Smooth muscle cell (in vitro differentiated cells): ENCODE results near the gene ACAN. TPM values are rescaled to one million over a fixed set of nuclear protein-coding genes. Genes with fewer than 3 reads are reported as not detected.

ENCODE experiments used
- DNase-seq: peaks from one replicate; lab custom pipeline; 2025; ENCODE audit not compliant: unreplicated experiment; lab: John Stamatoyannopoulos, UW
- H2AFZ ChIP-seq: fragments of 200-600 bp; sonication (generic); 2 replicates; pipeline ENCODE4 v1.6.0; 2016; ENCODE audit warnings: antibody characterized with exemption, low read depth, mild to moderate bottlenecking
- H3F3A ChIP-seq: fragments of 200-600 bp; sonication (generic); 2 replicates; pipeline ENCODE4 v1.6.0; 2017; ENCODE audit warnings: antibody characterized with exemption, low read depth
- H3K27ac ChIP-seq: fragments of 200-600 bp; sonication (generic); 2 replicates; pipeline ENCODE4 v1.5.1; 2016; ENCODE audit warnings: low read depth, mild to moderate bottlenecking
- H3K27me3 ChIP-seq: fragments of 200-600 bp; sonication (generic); 2 replicates; pipeline ENCODE4 v1.6.1; 2016; ENCODE audit warnings: low read depth, mild to moderate bottlenecking
- H3K36me3 ChIP-seq: fragments of 200-600 bp; sonication (generic); 2 replicates; pipeline ENCODE4 v1.5.1; 2016; ENCODE audit warnings: low read depth
- H3K4me1 ChIP-seq: fragments of 200-600 bp; sonication (generic); 2 replicates; pipeline ENCODE4 v1.5.1; 2016; ENCODE audit warnings: low read depth
- H3K4me2 ChIP-seq: fragments of 200-600 bp; sonication (generic); 2 replicates; pipeline ENCODE4 v1.6.0; 2016; ENCODE audit warnings: mild to moderate bottlenecking
- H3K4me3 ChIP-seq: fragments of 200-600 bp; sonication (generic); 2 replicates; pipeline ENCODE4 v1.5.1; 2016; ENCODE audit warnings: mild to moderate bottlenecking
- H3K79me2 ChIP-seq: fragments of 200-600 bp; sonication (generic); 2 replicates; pipeline ENCODE4 v1.6.0; 2016; ENCODE audit warnings: low read depth, mild to moderate bottlenecking
- H3K9ac ChIP-seq: fragments of 200-600 bp; sonication (generic); 2 replicates; pipeline ENCODE4 v1.6.0; 2016; ENCODE audit warnings: low read depth
- H3K9me3 ChIP-seq: fragments of 200-600 bp; sonication (generic); replicated peaks from 2 replicates; pipeline ENCODE4 v1.5.1; 2016; ENCODE audit warnings: low read depth
- H4K20me1 ChIP-seq: fragments of 200-600 bp; sonication (generic); 2 replicates; pipeline ENCODE4 v1.6.0; 2016; ENCODE audit warnings: low read depth
- CTCF ChIP-seq: fragments of 200-600 bp; sonication (generic); IDR thresholded peaks from 2 replicates; pipeline ENCODE4 v1.5.1; 2017; ENCODE audit warnings: borderline replicate concordance, mild to moderate bottlenecking, antibody characterized with exemption; ENCODE audit not compliant: insufficient read depth, poor library complexity, severe bottlenecking
- WGBS: methylation state at CpG from one replicate; pipeline ENCODE4 v1.1.7; 2016; ENCODE audit warnings: low lambda C conversion rate; 5-methylcytosine and 5-hydroxymethylcytosine counted together
- polyA plus RNA-seq: library from polyadenylated mRNA; unstranded; fragments of >200 nt; fragmentation: Nextera tagmentation; extraction: Ambion mirVana; gene quantifications from 2 replicates; pipeline ENCODE4 v1.2.1, GENCODE V29; 2016
- total RNA-seq: library from RNA; depleted of rRNA; stranded (reverse); fragments of >200 nt; gene quantifications from 2 replicates; pipeline ENCODE4 v1.2.3, GENCODE V29; 2014

The ACAN gene
- total and polyA plus RNA-seq, 2 experiments from 2014 or later: not detected

GRCh38 chr15:88802991-88803240 lies 320 bp upstream of the ACAN start:
- Histone ChIP-seq H3K27ac (no peak overlapping the region), H3K27me3 (peaks cover 77% of the 10 kb centered on the region), H3K79me2 (no peaks in the 10 kb centered on the region), H3K9me3 (no peaks in the 10 kb centered on the region), H2AFZ (peak overlapping the region; percentile 54), H3K9ac (no peak overlapping the region), H3K4me1 (no peaks in the 10 kb centered on the region), H3K4me2 (peak overlapping the region; percentile 88), H3K36me3 (no peaks in the 10 kb centered on the region), H4K20me1 (no peaks in the 10 kb centered on the region), H3K4me3 (peak overlapping the region; percentile 47), H3F3A (no peaks in the 10 kb centered on the region)
- no peak for DNase-seq
- no peak for TF ChIP-seq CTCF
- 0% methylated on average over 28 of the region's 28 CpGs for whole genome bisulfite sequencing

GRCh38 chr15:88803920-88804247 lies 648 bp downstream of the ACAN start:
- H3K9ac ChIP-seq: no peak overlapping the region
- H3K36me3 ChIP-seq: no peaks in the 10 kb centered on the region
- no peaks in the 10 kb centered on the region for H3K9me3 ChIP-seq
- H3K4me2 ChIP-seq: peak overlapping the region; percentile 88
- no peaks in the 10 kb centered on the region for H3K79me2 ChIP-seq
- H2AFZ ChIP-seq: no peak overlapping the region
- TF ChIP-seq CTCF: no peak
- H3K27ac ChIP-seq: no peak overlapping the region
- H3K4me1 ChIP-seq: no peaks in the 10 kb centered on the region
- no peaks in the 10 kb centered on the region for H3F3A ChIP-seq
- no peaks in the 10 kb centered on the region for H4K20me1 ChIP-seq
- WGBS: 20% methylated on average over 10 of the region's 10 CpGs
- no peak overlapping the region for H3K4me3 ChIP-seq
- H3K27me3 ChIP-seq: peaks cover 67% of the 10 kb centered on the region
- no peak for DNase-seq

GRCh38 chr15:88804257-88804656 lies 1.0 kb downstream of the ACAN start:
- Histone ChIP-seq H3K4me2 (no peak overlapping the region), H3F3A (no peaks in the 10 kb centered on the region), H3K79me2 (no peaks in the 10 kb centered on the region), H2AFZ (no peak overlapping the region), H3K4me1 (no peaks in the 10 kb centered on the region), H3K36me3 (no peaks in the 10 kb centered on the region), H3K9me3 (no peaks in the 10 kb centered on the region), H4K20me1 (no peaks in the 10 kb centered on the region), H3K9ac (no peak overlapping the region), H3K4me3 (no peak overlapping the region), H3K27me3 (peaks cover 65% of the 10 kb centered on the region), H3K27ac (no peak overlapping the region)
- TF ChIP-seq CTCF: no peak
- no peak for DNase-seq
- 72% methylated on average over 10 of the region's 10 CpGs for WGBS

GRCh38 chr15:88805031-88805780 lies 2.0 kb downstream of the ACAN start:
- WGBS: 70% methylated on average over 9 of the region's 9 CpGs
- H3K4me1 ChIP-seq: no peaks in the 10 kb centered on the region
- H3K9me3 ChIP-seq: no peaks in the 10 kb centered on the region
- H3K27me3 ChIP-seq: peaks cover 64% of the 10 kb centered on the region
- H3K27ac ChIP-seq: no peak overlapping the region
- H3F3A ChIP-seq: no peaks in the 10 kb centered on the region
- no peak overlapping the region for H3K9ac ChIP-seq
- no peaks in the 10 kb centered on the region for H3K36me3 ChIP-seq
- H3K4me2 ChIP-seq: no peak overlapping the region
- H3K4me3 ChIP-seq: no peak overlapping the region
- no peak for DNase-seq
- no peaks in the 10 kb centered on the region for H4K20me1 ChIP-seq
- H2AFZ ChIP-seq: no peak overlapping the region
- H3K79me2 ChIP-seq: no peaks in the 10 kb centered on the region
- no peak for TF ChIP-seq CTCF
